Measurements from ENCODE around the gene ITGAV.

Gene ITGAV

DNA sequence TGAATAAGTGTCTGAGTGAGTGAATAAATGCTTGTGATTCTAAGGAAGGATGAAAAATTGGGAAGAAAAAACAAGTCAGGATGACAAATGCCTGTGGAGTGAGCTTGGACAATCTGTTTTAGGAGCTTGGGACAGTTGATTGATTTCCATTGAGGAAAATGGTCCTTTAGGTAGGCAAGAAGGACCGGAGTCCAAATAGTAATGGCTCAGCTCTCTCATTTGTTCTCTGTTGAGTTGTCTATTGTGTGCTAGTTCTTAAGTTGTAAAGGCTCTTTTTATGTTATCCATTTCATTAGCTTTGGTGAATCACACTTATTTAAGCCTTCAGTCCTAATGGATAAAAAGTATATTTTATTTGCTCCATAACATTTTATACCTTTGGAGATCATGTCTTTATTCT is 135.9 kb downstream of the ITGAV start:
- no peak for DNase-seq

- DNase-seq, result no peak
Measured at GRCh38 chr2:186726938-186727337, 137.1 kb downstream of the ITGAV start.

DNA sequence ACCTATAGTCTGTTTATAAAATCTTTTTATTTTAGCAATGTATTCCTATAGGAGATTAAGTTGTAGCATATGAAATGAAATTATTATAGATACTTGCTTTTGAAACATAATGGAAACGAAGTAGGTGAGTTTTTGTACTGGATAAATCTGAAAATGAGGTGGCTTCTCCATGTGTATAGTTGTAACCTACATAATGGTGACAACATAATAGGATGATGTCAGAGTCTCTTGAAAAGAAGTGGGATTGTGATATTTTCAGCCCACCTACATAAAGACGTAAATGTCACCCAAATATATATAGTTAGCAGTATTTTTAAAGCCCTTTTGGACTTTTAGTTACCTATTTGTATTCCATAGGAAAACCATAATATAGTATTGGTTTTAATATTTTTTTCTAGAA is 138.8 kb downstream of the ITGAV start:
- DNase-seq, result no peak
